Inferior parietal cortex (tissue), 1 donor: ENCODE data around the gene CLUH.

Experiments
- DNase-seq: peaks from one replicate; pipeline ENCODE4 v3.0.0-alpha.2; 2016; ENCODE audit errors: extremely low spot score

The CLUH gene, protein sequence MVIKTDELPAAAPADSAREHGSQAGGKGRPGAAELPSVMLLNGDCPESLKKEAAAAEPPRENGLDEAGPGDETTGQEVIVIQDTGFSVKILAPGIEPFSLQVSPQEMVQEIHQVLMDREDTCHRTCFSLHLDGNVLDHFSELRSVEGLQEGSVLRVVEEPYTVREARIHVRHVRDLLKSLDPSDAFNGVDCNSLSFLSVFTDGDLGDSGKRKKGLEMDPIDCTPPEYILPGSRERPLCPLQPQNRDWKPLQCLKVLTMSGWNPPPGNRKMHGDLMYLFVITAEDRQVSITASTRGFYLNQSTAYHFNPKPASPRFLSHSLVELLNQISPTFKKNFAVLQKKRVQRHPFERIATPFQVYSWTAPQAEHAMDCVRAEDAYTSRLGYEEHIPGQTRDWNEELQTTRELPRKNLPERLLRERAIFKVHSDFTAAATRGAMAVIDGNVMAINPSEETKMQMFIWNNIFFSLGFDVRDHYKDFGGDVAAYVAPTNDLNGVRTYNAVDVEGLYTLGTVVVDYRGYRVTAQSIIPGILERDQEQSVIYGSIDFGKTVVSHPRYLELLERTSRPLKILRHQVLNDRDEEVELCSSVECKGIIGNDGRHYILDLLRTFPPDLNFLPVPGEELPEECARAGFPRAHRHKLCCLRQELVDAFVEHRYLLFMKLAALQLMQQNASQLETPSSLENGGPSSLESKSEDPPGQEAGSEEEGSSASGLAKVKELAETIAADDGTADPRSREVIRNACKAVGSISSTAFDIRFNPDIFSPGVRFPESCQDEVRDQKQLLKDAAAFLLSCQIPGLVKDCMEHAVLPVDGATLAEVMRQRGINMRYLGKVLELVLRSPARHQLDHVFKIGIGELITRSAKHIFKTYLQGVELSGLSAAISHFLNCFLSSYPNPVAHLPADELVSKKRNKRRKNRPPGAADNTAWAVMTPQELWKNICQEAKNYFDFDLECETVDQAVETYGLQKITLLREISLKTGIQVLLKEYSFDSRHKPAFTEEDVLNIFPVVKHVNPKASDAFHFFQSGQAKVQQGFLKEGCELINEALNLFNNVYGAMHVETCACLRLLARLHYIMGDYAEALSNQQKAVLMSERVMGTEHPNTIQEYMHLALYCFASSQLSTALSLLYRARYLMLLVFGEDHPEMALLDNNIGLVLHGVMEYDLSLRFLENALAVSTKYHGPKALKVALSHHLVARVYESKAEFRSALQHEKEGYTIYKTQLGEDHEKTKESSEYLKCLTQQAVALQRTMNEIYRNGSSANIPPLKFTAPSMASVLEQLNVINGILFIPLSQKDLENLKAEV (N-terminal part only)

DNA sequence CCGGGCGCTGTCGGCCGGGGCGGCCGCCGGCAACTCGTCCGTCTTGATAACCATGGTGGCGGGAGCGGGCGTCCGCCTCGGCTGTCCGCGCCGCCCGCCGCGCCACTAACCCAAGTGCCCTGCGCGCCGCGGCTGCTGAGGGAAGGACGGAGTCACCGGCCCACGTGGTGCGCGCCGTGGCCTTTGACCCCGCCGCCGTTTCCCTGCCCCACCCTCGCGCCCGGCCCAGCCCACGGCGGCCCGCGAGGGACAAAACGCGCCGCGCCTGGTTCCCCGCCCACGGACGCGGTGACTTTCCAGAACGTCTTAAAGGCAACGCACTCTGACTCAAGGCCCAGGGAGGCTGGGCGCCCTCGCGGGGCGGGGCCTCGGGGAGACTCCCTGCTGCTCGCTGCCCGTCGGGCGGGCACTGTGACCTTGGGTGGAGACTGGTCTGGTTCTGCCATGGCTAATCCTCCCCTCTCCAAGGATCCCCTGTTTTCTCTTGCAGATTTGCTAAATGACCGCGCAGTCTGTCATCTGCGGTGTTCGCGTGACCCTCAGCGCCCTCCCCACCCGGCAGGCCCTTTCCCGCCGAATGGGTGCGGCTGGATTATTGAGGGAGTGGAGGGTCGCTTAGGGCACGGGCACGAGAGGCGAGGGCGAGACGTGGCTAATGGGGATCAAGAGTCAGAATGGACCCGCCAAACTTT lies at the start of gene CLUH:
CLUH (minus strand) TSS at position 157 of the 692 bp plus-strand sequence; CDS start at position 54, 103 bp downstream.
- DNase-seq = peak; percentile 96

DNA sequence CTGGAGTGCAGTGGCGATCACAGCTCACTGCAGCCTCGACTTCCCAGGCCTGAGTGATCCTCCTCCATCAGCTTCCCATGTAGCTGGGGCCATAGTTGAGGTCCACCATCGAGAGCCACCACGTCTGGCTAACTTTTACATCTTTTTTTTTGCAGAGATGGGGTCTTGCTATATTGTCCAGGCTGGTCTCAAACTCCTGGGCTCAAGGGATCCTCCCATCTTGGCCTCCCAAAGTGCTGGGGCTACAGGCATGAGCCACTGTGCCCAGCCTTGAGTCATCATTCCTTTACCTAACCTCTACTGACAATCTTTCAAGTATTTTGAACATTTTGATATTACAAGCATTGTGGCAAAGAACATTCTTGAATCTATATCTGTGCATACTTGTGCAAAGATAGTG lies 47.3 kb upstream of the CLUH start:
- DNase-seq = no peak

DNA sequence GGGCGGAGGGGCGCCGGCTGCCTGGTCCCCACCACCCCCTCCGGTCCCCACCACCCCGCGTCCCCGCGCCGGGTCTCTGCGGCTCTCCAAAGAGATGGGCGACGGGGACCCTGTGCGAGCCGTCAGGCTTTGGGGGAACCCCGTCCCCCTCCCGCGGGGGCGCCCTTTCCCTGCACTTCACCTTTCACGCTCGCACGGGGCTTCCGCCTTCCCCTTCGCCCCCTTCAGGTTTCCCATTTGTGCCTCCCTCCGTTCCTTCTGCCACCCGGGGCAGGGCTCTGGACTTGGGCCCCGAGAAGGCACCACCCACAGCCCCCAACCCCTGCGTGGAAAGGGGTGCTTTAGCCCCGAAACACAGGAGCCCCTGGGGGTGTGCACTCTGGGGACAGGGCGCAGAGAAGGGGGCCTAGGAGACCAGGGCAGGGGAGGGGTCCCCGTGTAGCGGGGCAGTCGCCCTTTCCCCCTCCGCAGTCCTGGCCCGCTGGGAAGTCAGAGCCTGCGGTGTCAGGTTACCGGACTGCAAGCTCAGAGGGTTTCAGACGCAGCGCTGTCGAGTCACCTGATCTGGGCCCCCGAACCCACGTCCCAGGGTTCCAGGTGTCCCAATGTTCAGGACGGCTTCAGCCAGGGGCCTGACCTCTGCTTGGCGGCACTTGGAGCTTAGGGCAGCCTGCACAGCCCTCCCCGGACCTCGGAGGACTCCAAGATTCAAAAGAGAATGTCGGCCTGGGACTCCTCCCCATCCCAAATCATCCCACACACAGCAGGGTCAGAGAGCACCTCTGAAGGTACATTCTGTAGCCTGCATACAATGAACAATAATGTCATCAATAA lies 44.5 kb upstream of the CLUH start:
- no peak for DNase-seq

DNA sequence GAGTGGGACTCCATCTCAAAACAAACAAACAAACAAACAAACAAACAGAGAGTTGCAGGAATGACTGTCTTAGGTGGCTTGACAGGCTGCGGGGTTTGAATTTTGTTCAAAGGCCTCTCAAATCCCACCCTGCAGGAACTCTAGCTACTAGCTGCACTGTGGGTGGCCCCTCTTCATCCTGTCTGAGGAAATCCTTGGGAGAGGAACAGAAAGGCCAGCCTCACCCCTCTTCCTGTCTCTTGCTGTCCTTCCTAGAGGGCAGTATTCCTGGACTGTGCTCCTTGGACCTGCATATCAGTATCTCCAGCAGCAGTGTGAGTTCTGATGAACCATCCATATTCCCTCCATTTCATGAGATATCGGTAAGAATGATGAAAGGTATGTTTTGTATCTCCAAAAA lies 39.9 kb upstream of the CLUH start:
- no peak for DNase-seq

DNA sequence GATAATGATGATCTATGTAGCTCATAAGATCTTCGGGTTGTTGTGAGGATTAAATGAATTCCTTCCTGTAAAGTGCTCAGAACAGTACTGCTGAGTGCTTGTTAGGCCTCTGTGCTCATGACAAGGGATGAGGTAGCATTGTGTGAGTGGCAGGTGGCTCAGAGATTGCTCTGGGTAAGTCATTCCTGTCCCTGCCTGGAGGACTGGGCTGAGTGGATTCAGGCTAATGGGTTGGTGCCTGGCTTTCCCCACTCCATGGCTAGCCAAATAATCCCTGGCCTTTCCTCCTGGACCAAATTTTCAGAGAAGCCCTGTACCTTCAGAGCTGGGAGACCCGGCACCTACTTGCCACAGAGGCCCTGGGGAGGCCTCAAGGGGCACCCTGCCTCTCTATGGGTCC lies 39.2 kb upstream of the CLUH start:
- no peak for DNase-seq

DNA sequence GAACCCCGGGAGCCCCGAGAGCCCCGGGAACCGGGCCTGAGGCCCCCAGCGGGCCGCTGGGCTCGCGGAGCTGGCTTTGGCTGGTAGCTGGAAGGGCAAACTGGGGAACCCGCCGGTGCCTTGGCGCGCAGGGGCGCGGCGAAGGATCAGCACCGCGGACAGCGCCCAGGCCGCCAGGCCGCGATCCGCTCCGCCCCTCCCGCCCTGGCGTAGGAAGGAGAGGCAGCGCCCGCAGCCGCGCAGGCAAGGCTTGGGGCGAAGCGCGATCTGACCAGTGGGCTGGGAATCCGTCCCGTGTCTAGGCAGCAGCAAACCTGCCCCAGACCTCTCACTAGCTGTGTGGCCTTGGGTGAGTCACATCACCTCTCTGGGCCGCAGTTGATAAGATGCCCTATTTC lies 38.2 kb upstream of the CLUH start:
- peak; percentile 45 for DNase-seq

DNA sequence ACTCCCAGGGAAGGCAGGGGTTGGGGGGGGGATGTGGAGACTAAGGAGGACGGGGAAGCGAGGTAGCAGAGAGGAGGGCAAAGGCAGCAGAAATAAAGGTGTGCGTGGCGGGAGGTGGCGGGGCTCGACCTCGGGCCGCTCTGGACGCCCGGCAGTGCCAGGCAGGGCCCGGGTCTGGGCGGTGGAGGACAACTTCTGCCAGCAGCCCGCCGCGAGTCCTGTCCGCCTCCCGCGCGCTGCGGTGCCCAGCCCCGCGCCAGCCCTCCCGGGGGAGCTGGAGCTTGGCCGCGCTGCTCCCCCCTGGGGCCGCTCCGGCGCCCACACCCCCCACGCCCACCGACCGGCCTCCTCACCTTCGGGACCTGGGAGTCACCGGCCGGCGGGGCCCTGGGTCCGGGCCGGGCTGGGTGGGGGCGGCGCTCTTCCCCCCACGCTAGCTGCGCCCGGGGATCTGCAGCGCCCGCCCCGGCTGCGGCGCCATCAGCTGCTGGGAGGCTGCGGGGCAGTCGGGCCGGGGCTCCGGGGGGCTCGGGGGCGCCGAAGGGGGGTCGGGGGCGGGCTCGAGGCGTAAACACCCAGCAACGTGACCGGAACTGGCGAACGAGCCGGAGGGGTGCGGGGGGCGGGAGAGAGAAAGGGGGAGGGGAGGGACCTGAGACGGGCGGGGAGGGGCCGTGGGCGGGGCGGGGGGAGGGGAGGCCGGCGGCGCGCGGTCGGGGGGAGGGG lies 37.7 kb upstream of the CLUH start, which contains the start of gene CCDC92B:
CCDC92B (minus strand) TSS at position 595 of the 726 bp plus-strand sequence. CDS start 14,507 bp downstream, outside the sequence.
- DNase-seq = no peak

DNA sequence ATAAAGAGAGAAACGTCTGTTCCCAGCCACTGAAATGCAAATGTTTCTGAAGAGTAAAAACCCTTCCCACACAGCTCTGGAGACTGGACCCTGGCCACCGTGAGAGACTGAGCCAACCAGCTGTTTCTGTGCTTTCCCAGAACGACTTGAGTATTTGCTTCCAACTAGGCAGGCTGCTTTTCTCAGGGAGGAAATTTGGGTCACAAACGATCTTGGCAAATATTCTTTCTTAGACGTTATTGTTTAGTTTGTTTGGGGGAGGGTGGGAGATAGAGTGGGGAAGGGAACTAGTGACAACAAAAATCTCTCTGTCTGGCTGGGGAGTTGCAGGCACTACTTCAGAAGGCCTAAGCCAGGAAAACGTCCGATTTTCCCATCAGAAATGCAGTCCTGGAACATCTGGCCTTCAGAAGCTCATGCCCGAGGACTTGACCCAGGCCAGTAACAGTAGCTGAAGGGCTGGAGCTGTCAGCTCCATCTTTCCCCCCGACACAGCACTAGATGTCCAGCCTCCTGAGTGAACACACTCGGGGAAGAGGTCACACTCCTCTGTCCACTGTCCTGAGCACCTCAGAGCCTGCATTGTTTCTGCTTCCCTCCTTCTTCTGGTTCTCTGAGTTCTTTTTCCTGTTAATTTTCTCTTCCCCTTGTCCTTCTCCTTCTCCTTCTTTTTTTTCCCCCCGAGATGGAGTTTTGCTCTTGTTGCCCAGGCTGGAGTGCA lies 33.9 kb upstream of the CLUH start:
- DNase-seq = peak; percentile 29

DNA sequence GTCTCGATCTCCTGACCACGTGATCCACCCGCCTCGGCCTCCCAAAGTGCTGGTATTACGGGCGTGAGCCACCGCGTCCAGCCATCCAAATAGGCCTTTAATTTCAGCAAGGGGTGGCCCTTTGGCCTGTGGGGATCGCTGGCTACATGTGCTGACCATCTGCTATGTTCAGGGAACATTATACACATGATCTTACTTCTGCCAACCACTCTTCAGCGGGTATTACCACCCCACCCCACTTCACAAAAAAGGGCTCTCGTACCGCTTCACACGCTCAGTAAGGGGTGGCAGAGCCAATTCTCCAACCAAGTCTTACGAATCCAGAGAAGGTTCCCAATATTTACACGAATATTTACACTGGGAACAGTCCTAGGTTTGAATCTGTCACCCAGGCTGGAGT lies 26.1 kb upstream of the CLUH start:
- DNase-seq = no peak

DNA sequence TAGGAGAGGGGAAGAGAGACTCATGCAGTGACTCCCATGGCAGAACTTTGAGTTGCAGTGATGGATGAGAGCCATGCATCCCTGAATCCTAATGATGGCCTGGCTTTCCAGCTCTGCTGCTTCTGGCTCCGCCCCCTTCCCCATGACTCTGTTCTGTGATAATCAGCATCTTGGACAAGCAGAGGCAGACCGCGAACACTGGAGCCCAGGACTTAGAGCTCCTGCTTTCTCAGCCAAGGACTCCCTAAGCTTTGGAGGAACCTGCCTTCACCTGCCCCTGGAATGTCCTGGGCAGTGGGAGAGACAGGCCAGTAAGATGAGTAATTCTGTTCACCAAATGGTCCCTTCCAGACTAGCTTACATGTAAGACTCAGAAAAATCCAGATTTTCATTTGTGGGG lies 25.4 kb upstream of the CLUH start:
- DNase-seq = no peak

DNA sequence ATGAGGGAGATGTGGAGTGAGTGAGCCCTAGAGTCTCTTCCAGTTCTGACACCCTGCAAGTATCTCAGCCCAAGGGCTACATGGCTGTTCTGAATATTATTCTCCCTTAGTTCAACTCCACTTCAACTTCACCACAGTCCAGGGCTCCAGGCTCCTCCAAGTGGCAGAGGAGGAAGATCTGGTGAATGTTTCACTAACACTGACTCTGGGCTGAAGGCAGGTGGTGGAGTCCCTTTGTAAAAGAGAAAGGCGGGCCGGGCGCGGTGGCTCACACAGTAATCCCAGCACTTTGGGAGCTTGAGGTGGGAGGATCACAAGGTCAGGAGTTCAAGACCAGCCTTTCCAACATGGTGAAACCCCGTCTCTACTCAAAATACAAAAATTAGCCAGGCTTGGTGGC lies 24.3 kb upstream of the CLUH start:
- DNase-seq = no peak

DNA sequence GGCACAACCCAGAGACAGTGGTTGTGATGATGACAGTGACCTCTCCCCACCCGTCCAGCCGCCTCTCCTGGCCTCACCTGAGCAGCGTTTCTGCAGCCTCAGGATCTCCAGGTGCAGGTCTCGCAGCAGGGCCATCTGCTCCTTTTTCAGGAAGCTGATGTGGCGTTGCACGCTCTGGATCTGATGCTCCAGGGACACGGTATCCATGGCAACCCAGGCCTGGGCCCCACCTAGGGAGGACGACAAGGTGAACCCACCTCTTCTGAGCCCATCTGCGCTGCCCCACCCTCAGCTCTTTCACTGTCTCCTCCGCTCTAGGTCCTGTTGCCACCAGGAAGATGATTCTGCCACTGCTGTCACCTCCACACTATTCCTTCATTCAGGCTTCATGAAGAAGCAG lies 23.4 kb upstream of the CLUH start:
- no peak for DNase-seq

DNA sequence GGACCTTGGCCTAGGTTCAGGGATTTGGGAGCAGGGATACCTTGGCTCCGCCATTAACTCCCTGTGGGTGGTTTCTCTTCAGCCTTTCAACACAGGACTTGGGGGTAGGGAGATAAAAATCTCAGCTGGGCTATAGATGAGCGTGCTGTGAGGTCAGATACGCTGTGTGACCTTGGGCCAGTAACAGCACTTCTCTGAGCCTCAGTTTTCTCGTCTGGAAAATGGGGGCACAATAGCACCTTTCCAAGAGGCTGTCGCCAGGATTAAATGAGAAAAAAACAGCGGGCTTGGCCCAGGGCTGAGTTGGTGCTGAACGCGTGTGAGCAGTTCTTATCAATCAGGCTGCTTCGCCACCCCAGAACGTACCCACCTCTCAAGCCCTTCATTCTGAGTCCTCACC lies 20.2 kb upstream of the CLUH start:
- no peak for DNase-seq

DNA sequence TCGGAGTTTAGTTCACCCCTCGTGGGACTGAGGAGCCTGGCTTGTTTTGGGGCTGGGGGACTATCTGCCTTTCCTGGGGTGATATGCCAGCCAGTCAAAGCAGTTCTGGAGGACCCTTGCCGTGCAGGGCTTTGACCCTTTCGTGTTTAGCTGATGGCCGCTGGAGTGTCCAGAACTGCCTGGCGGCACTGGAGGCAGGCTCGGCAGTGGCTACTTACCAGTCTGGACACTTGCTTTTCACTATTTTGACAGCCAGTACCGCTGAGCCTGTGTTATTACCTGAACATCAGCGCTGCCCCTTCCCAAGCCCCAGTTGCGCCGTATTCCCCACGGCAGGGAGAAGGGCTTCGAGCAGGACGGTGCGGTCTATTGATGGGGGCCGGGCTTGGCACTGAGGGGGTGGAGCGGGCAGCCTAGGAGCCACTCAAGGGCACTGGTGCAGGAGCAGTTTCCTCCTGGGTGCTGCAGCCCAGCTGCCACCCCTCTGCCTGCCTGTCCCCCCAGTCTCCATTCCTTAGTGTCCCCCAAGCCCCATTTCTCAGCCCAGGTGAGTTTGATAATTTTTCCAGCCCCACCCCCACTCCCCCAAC lies 19.3 kb upstream of the CLUH start:
- DNase-seq = no peak

DNA sequence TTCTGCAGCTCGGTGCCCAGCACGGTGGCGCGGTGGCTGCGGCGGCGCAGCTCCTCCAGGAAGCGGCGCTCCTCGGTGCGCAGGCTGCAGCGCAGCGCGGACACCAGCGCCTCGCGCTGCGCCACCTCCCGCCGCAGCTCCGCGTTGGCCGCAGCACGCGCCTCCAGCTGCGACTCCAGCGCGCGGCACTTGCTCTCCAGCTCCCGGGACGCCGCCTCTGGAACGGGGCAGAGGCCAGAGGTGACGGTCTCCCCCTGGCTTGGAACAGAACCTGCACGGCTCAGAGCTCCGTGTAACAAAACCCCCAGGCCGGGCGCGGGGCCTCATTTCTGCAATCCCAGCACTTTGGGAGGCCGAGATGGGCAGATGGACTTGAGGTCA lies 13.2 kb upstream of the CLUH start:
- DNase-seq = no peak

DNA sequence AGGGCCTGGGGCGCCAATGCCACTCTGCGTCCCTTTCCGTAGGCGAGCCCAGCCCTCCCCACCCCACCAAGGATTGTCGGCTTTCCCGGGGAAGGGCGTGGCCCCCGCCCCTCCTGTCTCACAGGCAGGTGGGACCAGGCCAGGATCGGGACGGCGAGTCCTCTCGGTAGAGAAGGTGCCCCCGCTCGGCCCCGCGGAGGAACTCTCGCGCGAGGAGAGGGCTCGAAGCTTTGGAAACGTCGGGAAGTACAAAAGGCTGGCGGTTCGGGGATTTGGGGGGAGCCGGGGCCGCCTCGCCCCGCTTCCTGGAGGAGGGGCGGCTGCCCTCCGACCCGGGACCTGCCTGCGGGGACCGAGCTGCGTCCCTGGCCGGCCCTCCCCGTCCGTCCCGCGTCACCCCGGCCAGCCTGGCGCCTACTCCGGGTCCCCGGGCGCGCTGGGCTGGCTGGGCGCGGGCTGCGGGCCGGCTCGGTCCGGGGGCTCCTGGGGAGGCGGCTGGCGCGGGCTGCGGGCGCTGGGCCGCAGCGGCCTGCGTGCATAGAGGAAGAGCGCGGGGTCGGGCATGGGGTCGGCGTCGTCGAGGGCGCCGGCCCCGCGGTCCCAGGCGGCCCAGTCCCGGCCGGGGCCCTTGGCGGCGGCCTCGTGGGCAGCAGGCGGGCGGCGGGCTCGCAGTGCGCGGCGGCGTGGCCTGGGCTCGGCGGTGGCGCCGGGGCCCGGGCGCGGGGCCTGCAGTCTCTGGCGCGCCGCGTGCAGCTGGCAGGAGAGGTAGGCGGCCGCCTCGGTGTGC lies 12.6 kb upstream of the CLUH start:
- no peak for DNase-seq

DNA sequence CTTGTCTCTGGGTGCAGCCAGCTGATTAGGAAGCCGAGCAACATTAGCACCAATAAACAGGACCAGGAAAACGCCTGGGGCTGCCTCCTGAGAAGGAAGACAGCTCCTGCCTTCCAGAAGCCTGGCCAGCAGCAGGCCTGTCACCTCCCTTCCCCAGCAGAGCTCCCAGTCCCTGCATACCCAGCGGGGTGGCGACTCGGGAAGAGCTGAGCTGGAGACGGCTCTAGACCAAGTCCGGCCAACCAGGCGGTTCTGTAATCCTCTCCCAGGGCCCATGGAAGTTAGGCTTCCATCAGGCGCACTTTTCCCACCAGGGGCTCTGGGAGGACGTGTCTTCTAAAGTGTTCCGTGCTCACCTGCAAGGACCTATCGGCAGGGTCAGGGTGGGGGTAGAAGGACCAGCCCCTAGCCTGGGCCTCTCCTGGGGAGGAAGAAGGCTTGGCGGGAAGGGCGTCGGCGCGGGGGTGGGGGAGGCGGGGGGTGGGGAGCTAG lies 12.0 kb upstream of the CLUH start:
- DNase-seq = no peak

DNA sequence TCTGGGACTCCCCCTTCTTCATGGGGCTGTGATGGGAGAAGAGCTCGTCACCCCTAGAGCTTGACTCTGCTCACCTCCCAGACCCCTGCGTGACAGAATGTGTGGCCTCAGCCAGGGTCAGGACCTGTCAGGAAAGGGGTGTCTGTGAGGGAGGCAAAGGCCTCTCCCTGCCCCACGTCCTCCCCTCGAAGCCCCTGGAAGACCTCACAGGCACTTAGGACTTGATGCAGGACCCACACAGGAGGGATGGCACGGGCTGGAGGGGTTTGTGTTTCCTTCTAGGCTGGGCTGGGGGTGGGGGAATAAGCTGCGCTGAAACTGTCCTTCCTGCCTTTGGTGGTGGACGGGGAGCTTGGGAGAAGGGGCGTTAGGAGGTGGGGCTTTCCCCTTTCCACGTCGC lies 11.0 kb upstream of the CLUH start:
- no peak for DNase-seq
